IMR-90 (cell line): ENCODE measurements around the gene CFAP92. TPM values are rescaled to one million over a fixed set of nuclear protein-coding genes. Genes with fewer than 3 reads are reported as not detected.

Experiments
- ATAC-seq: fragments of 200-7000 bp; cut with Tn5 transposase; 2 replicates; pipeline ENCODE4 v1.9.1; 2020; ENCODE audit warnings: low read depth, mild to moderate bottlenecking, moderate library complexity
- BruUV-seq: library from RNA; stranded (reverse); fragments of 400-500 nt; replicated peaks from 2 replicates; lab custom pipeline; 2021; lab: Mats Ljungman, UMichigan
- CTCF ChIA-PET: fragments of 300-600 bp; formaldehyde crosslinking; extraction: SDS; loops from one replicate; lab custom pipeline; 2021; ENCODE audit warnings: antibody characterized with exemption; lab: Yijun Ruan, JAX
- POLR2A ChIA-PET: fragments of 300-600 bp; sonication (Branson Sonifier 250); formaldehyde crosslinking; loops from one replicate; lab custom pipeline; 2022; ENCODE audit warnings: antibody characterized with exemption; ENCODE audit not compliant: unreplicated experiment; lab: Charles Lee
- DNase-seq: peaks from one replicate; pipeline ENCODE4 v3.0.0; 2013
- H2AFZ ChIP-seq: replicated peaks from 2 replicates; pipeline ENCODE3; 2013; ENCODE audit warnings: low read length, mild to moderate bottlenecking; ENCODE audit not compliant: poor library complexity
- H2AK5ac ChIP-seq: 2 replicates; pipeline ENCODE4 v1.6.1; 2013; ENCODE audit warnings: low read depth, low read length, inconsistent platforms
- H2AK9ac ChIP-seq: replicated peaks from 2 replicates; pipeline ENCODE3; 2013; ENCODE audit warnings: mild to moderate bottlenecking, low read depth, low read length, moderate library complexity; ENCODE audit not compliant: poor library complexity
- H2BK120ac ChIP-seq: 2 replicates; pipeline ENCODE4 v1.6.1; 2013; ENCODE audit warnings: low read depth, low read length, inconsistent platforms
- H2BK15ac ChIP-seq: 3 replicates; pipeline ENCODE4 v1.6.1; 2013; ENCODE audit warnings: low read depth, low read length, inconsistent platforms
- H2BK20ac ChIP-seq: 2 replicates; pipeline ENCODE4 v1.6.1; 2013; ENCODE audit warnings: low read depth, mild to moderate bottlenecking, inconsistent platforms, low read length, moderate library complexity
- H2BK5ac ChIP-seq: 2 replicates; pipeline ENCODE4 v1.6.1; 2013; ENCODE audit warnings: mild to moderate bottlenecking, low read depth, low read length, inconsistent platforms; ENCODE audit not compliant: poor library complexity, severe bottlenecking
- H3K14ac ChIP-seq: replicated peaks from 2 replicates; pipeline ENCODE4 v1.6.1; 2013; ENCODE audit warnings: low read depth, low read length, inconsistent platforms
- H3K18ac ChIP-seq: 2 replicates; pipeline ENCODE4 v1.6.1; 2013; ENCODE audit warnings: low read depth, low read length, control low read depth
- H3K23ac ChIP-seq: 2 replicates; pipeline ENCODE4 v1.6.1; 2013; ENCODE audit warnings: low read depth, low read length, inconsistent platforms
- H3K27ac ChIP-seq: 2 replicates; pipeline ENCODE4 v1.5.1; 2013; ENCODE audit warnings: mild to moderate bottlenecking, control low read depth, low read length; ENCODE audit not compliant: insufficient read depth
- H3K27me3 ChIP-seq: 2 replicates; pipeline ENCODE4 v1.6.1; 2013; ENCODE audit warnings: low read length; ENCODE audit not compliant: control insufficient read depth, insufficient read depth
- H3K36me3 ChIP-seq: 2 replicates; pipeline ENCODE4 v1.6.1; 2013; ENCODE audit warnings: low read length, mixed read lengths; ENCODE audit not compliant: control insufficient read depth, insufficient read depth
- H3K4ac ChIP-seq: 2 replicates; pipeline ENCODE4 v1.6.1; 2013; ENCODE audit warnings: low read depth, low read length, inconsistent platforms
- H3K4me1 ChIP-seq: 2 replicates; pipeline ENCODE4 v1.6.1; 2013; ENCODE audit warnings: low read length, mixed read lengths; ENCODE audit not compliant: control insufficient read depth, insufficient read depth
- H3K4me2 ChIP-seq: 2 replicates; pipeline ENCODE4 v1.6.1; 2013; ENCODE audit warnings: low read depth, mild to moderate bottlenecking, control low read depth, low read length, moderate library complexity
- H3K4me3 ChIP-seq: 2 replicates; pipeline ENCODE4 v1.5.1; 2013; ENCODE audit warnings: low read depth, mild to moderate bottlenecking, control low read depth, low read length, moderate library complexity; ENCODE audit not compliant: insufficient read depth
- H3K56ac ChIP-seq: 2 replicates; pipeline ENCODE4 v1.6.1; 2013; ENCODE audit warnings: low read length, inconsistent platforms; ENCODE audit not compliant: insufficient read depth; ENCODE audit errors: extremely low read depth
- H3K79me1 ChIP-seq, 2 experiments: 2 replicates each; pipeline ENCODE4 v1.6.1; 2013; ENCODE audit warnings: low read length in 2 of 2, inconsistent platforms in 1 of 2, low read depth in 1 of 2
- H3K9ac ChIP-seq: 2 replicates; pipeline ENCODE4 v1.6.1; 2013; ENCODE audit warnings: low read depth, low read length, control low read depth
- H3K9me1 ChIP-seq: 2 replicates; pipeline ENCODE4 v1.6.1; 2013; ENCODE audit warnings: low read length, inconsistent platforms; ENCODE audit not compliant: insufficient read depth
- H3K9me3 ChIP-seq: 2 replicates; pipeline ENCODE4 v1.6.1; 2013; ENCODE audit warnings: low read length; ENCODE audit not compliant: control insufficient read depth, insufficient read depth
- H4K20me1 ChIP-seq: 2 replicates; pipeline ENCODE4 v1.6.1; 2013; ENCODE audit warnings: low read length, inconsistent platforms; ENCODE audit not compliant: insufficient read depth
- H4K5ac ChIP-seq: 2 replicates; pipeline ENCODE4 v1.6.1; 2013; ENCODE audit warnings: mild to moderate bottlenecking, low read depth, low read length, control low read depth
- H4K8ac ChIP-seq, 2 experiments: 2 replicates each; pipeline ENCODE4 v1.6.1; 2013; ENCODE audit warnings: low read depth in 2 of 2, low read length in 2 of 2, control low read depth in 1 of 2, inconsistent platforms in 1 of 2
- H4K91ac ChIP-seq: 2 replicates; pipeline ENCODE4 v1.6.1; 2013; ENCODE audit warnings: low read depth, low read length, inconsistent platforms; ENCODE audit not compliant: insufficient read depth
- CHD1 ChIP-seq: IDR thresholded peaks from 2 replicates; pipeline ENCODE4 v1.6.1; 2012; ENCODE audit warnings: low read depth, low read length, improper control_type of control experiment
- CTCF ChIP-seq: conservative IDR thresholded peaks from 2 replicates; pipeline ENCODE4 v1.5.1; 2012; ENCODE audit warnings: mild to moderate bottlenecking, low read depth, low read length, improper control_type of control experiment
- FOS ChIP-seq: fragments of 150-350 bp; IDR thresholded peaks from 2 replicates; pipeline ENCODE4 v1.6.1; 2016; ENCODE audit warnings: low read depth, low read length
- MAFK ChIP-seq: IDR thresholded peaks from 2 replicates; pipeline ENCODE4 v1.6.1; 2012; ENCODE audit warnings: low read depth, low read length, improper control_type of control experiment
- MAZ ChIP-seq: IDR thresholded peaks from 2 replicates; pipeline ENCODE4 v1.6.1; 2012; ENCODE audit warnings: low read depth, mild to moderate bottlenecking, low read length, improper control_type of control experiment, moderate library complexity, borderline replicate concordance
- MXI1 ChIP-seq: IDR thresholded peaks from 2 replicates; pipeline ENCODE4 v1.6.1; 2012; ENCODE audit warnings: low read depth, mild to moderate bottlenecking, low read length, moderate library complexity, borderline replicate concordance
- POLR2A ChIP-seq: IDR thresholded peaks from 2 replicates; pipeline ENCODE4 v1.6.1; 2012; ENCODE audit warnings: mild to moderate bottlenecking, low read depth, low read length
- RAD21 ChIP-seq: IDR thresholded peaks from 2 replicates; pipeline ENCODE4 v1.6.1; 2012; ENCODE audit warnings: low read length, improper control_type of control experiment
- RCOR1 ChIP-seq: IDR thresholded peaks from 2 replicates; pipeline ENCODE4 v1.6.1; 2012; ENCODE audit warnings: mild to moderate bottlenecking, low read length, improper control_type of control experiment; ENCODE audit not compliant: insufficient replicate concordance
- RFX5 ChIP-seq: IDR thresholded peaks from 2 replicates; pipeline ENCODE4 v1.8.0; 2012; ENCODE audit warnings: low read depth, mild to moderate bottlenecking, low read length, moderate library complexity
- SMC3 ChIP-seq: fragments of 150-350 bp; IDR thresholded peaks from 2 replicates; pipeline ENCODE4 v1.6.1; 2016; ENCODE audit warnings: low read depth, mild to moderate bottlenecking, antibody characterized with exemption, low read length, moderate library complexity
- WGBS, 2 experiments: methylation state at CpG; one replicate each; pipeline versions ENCODE4 v1.1.5 to v1.1.7; 2013; ENCODE audit warnings: missing lambda C conversion rate in 2 of 2; ENCODE audit not compliant: insufficient read length in 1 of 2; ENCODE audit errors: extremely low coverage in 2 of 2; 5-methylcytosine and 5-hydroxymethylcytosine counted together
- dilution Hi-C: fragments of 300-500 bp; cut with HindIII; formaldehyde crosslinking; loops from one replicate; pipeline ENCODE4 v1.14.3; 2018; ENCODE audit warnings: low sequenced_read_pairs; ENCODE audit not compliant: unreplicated experiment
- in situ Hi-C: fragments of 300-500 bp; cut with MboI; formaldehyde crosslinking; loops from 3 replicates; pipeline ENCODE4 v1.14.3; 2019; ENCODE audit warnings: low sequenced_read_pairs, inconsistent platforms, mixed read lengths
- intact Hi-C: fragments of 100-400 bp; cut with micrococcal nuclease; formaldehyde crosslinking; loops from 2 replicates; pipeline ENCODE4 v1.10.0; 2022
- polyA plus RNA-seq, 3 experiments: library from polyadenylated mRNA; depleted of rRNA; stranded (reverse); fragments of >200 nt; gene quantifications; 2 replicates each; pipeline ENCODE4 v1.2.3, GENCODE V29; 2012; ENCODE audit warnings: low replicate concordance in 1 of 3
- total RNA-seq: library from RNA; depleted of rRNA; stranded (reverse); fragments of >200 nt; gene quantifications from 2 replicates; pipeline ENCODE4 v1.2.3, GENCODE V29; 2012
- TF ChIP-seq, protein P1 (sequence below): fragments of 150-350 bp; IDR thresholded peaks from 2 replicates; pipeline ENCODE4 v1.6.1; 2017; ENCODE audit warnings: mild to moderate bottlenecking, antibody characterized with exemption, low read length, low read depth

Gene CFAP92
- total and polyA plus RNA-seq, 2 of the 4 experiments (the other 2 are of a cell fraction) = not detected

- Histone ChIP-seq H2BK15ac (no peak overlapping the region), H3K18ac (no peak overlapping the region), H3K56ac (no peak overlapping the region), H3K23ac (no peak overlapping the region), H3K4ac (no peak overlapping the region), H2AK5ac (peak overlapping the region; percentile 58; the same call in 1 of the 2 replicates), H3K9me3 (no peaks in the 10 kb centered on the region), H3K36me3 (no peaks in the 10 kb centered on the region), H3K27ac (no peak overlapping the region), H3K9ac (no peak overlapping the region), H2BK5ac (no peak overlapping the region), H3K14ac (no peak overlapping the region), H3K4me2 (no peak overlapping the region), H4K20me1 (no peaks in the 10 kb centered on the region), H2BK20ac (peak overlapping the region; percentile 55; the same call in 1 of the 2 replicates), H3K9me1 (peaks cover 6% of the 10 kb centered on the region; the same call in 1 of the 2 replicates), H4K5ac (no peak overlapping the region), H3K4me3 (no peak overlapping the region), H3K27me3 (peaks cover 7% of the 10 kb centered on the region; the same call in 1 of the 2 replicates), H2AK9ac (no peak overlapping the region), H3K79me1 (no peaks in the 10 kb centered on the region), H4K8ac (no peak overlapping the region), H4K91ac (peak overlapping the region; percentile 58; the same call in 1 of the 2 replicates), H3K4me1 (peaks cover 15% of the 10 kb centered on the region; the same call in 1 of the 2 replicates), H2AFZ (peak overlapping the region; percentile 36), H2BK120ac (no peak overlapping the region; the same call in 1 of the 2 replicates)
- intact Hi-C loops = no loop called here
- in situ Hi-C loops = no loop called here
- DNase-seq (peak; percentile 16), ATAC-seq (no peak)
- POLR2A ChIA-PET = no interaction called here
- no peak for TF ChIP-seq MAZ
- TF ChIP-seq CTCF = no peak
- TF ChIP-seq MAFK = no peak
- no peak for TF ChIP-seq SMC3
- TF ChIP-seq RCOR1 = no peak
- TF ChIP-seq MXI1 = no peak
- TF ChIP-seq RFX5 = no peak
- TF ChIP-seq POLR2A = no peak
- TF ChIP-seq, protein P1, sequence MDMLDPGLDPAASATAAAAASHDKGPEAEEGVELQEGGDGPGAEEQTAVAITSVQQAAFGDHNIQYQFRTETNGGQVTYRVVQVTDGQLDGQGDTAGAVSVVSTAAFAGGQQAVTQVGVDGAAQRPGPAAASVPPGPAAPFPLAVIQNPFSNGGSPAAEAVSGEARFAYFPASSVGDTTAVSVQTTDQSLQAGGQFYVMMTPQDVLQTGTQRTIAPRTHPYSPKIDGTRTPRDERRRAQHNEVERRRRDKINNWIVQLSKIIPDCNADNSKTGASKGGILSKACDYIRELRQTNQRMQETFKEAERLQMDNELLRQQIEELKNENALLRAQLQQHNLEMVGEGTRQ = no peak
- TF ChIP-seq CHD1 = no peak
- TF ChIP-seq FOS = no peak
- TF ChIP-seq RAD21 = no peak
- 73% methylated on average over 3 of the region's 13 CpGs; no CpG with 5 or more reads in 1 of the 2 experiments for WGBS, 2 experiments
- dilution Hi-C loops = no loop called here
- BruUV-seq = no TSS peak
- CTCF ChIA-PET = no interaction called here
Observed at GRCh38 chr3:129014148-129014547, 20.3 kb upstream of the CFAP92 start.
